ENCODE results near the gene SPTA1.

The SPTA1 gene

GRCh38 chr1:158563853-158564252 is 122.7 kb downstream of the SPTA1 start:
- no peak for DNase-seq

All from fibroblast of upper back skin (primary cell).